ENCODE measurements around the gene MALL.
"Not testable (repeated sequence)": the region's sequence is repeated elsewhere in the genome, so short reads cannot be mapped to it uniquely, and the experiment has no call there.

Gene MALL

DNA sequence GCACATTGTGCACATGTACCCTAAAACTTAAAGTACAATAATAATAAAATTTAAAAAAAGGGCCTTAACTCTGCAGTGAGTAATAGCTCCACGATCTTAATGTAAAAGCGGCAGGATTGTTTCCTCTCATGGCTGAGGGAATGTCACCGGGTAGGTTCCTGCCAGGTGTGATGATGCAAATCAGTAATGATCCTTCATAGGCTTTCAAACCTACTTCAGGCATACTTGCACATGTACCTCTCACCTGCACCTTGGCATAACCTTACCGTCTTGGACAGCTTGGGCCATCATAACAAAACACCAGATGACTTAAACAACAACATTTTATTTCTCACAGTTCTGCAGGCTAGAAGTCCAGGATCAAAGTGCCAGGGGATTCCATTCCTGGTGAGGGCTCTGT lies 39.7 kb downstream of the MALL start:
- H3K4me2 ChIP-seq (ENCODE audit: low read length, poor library complexity, severe bottlenecking); H2AFZ ChIP-seq (ENCODE audit: low read depth, low read length); H3K9me3 ChIP-seq (ENCODE audit: control insufficient read depth, low read length); H2BK5ac ChIP-seq (ENCODE audit: low read depth, low read length, poor library complexity, severe bottlenecking); H2BK15ac ChIP-seq (ENCODE audit: low read depth, poor library complexity, severe bottlenecking); H3K4ac ChIP-seq (ENCODE audit: low read depth in 1 of 2, low read length in 2 of 2); H3K9ac ChIP-seq (ENCODE audit: low read length); H4K91ac ChIP-seq (ENCODE audit: low read length); H3K14ac ChIP-seq (ENCODE audit: low read length in 2 of 2); H2BK120ac ChIP-seq (ENCODE audit: low read depth, low read length); H4K8ac ChIP-seq (ENCODE audit: low read length); H3K4me1 ChIP-seq (ENCODE audit: control insufficient read depth, insufficient read depth, low read depth, low read length); H3K18ac ChIP-seq (ENCODE audit: low read depth in 1 of 2, low read length in 2 of 2); H3K79me1 ChIP-seq (replicated peaks; ENCODE audit: low read length, poor library complexity, severe bottlenecking); DNase-seq; H3K27ac ChIP-seq (ENCODE audit: low read length, poor library complexity, severe bottlenecking); H3K36me3 ChIP-seq (ENCODE audit: control insufficient read depth in 1 of 2, insufficient read depth in 2 of 2, low read depth in 1 of 2, low read length in 2 of 2); H2AK5ac ChIP-seq (ENCODE audit: low read length, severe bottlenecking); H2BK12ac ChIP-seq (ENCODE audit: low read length in 2 of 2); H3K4me3 ChIP-seq (ENCODE audit: insufficient read depth in 1 of 2, low read depth in 1 of 2, low read length in 2 of 2); H3K23ac ChIP-seq (ENCODE audit: low read length in 2 of 2); H3K27me3 ChIP-seq (ENCODE audit: control insufficient read depth in 1 of 2, insufficient read depth in 1 of 2, low read length in 2 of 2): not testable (repeated sequence)
- no CpG with 5 or more reads among the region's 4 CpGs for WGBS

GRCh38 chr2:110069869-110070268 lies 45.8 kb downstream of the MALL start:
- not testable (repeated sequence) for H3K9ac ChIP-seq (ENCODE audit: low read length); H3K79me1 ChIP-seq (replicated peaks; ENCODE audit: low read length, poor library complexity, severe bottlenecking); H3K4me2 ChIP-seq (ENCODE audit: low read length, poor library complexity, severe bottlenecking); DNase-seq; H3K23ac ChIP-seq (ENCODE audit: low read length in 2 of 2); H3K18ac ChIP-seq (ENCODE audit: low read depth in 1 of 2, low read length in 2 of 2); H3K27me3 ChIP-seq (ENCODE audit: control insufficient read depth in 1 of 2, insufficient read depth in 1 of 2, low read length in 2 of 2); H2BK15ac ChIP-seq (ENCODE audit: low read depth, poor library complexity, severe bottlenecking); H4K91ac ChIP-seq (ENCODE audit: low read length); H2BK5ac ChIP-seq (ENCODE audit: low read depth, low read length, poor library complexity, severe bottlenecking); H3K9me3 ChIP-seq (ENCODE audit: control insufficient read depth, low read length); H4K8ac ChIP-seq (ENCODE audit: low read length); H3K4ac ChIP-seq (ENCODE audit: low read depth in 1 of 2, low read length in 2 of 2); H3K14ac ChIP-seq (ENCODE audit: low read length in 2 of 2); H3K4me3 ChIP-seq (ENCODE audit: insufficient read depth in 1 of 2, low read depth in 1 of 2, low read length in 2 of 2); H3K27ac ChIP-seq (ENCODE audit: low read length, poor library complexity, severe bottlenecking); H2AK5ac ChIP-seq (ENCODE audit: low read length, severe bottlenecking); H3K4me1 ChIP-seq (ENCODE audit: control insufficient read depth, insufficient read depth, low read depth, low read length); H3K36me3 ChIP-seq (ENCODE audit: control insufficient read depth in 1 of 2, insufficient read depth in 2 of 2, low read depth in 1 of 2, low read length in 2 of 2); H2BK120ac ChIP-seq (ENCODE audit: low read depth, low read length); H2BK12ac ChIP-seq (ENCODE audit: low read length in 2 of 2); H2AFZ ChIP-seq (ENCODE audit: low read depth, low read length)
- no CpG with 5 or more reads among the region's 7 CpGs for WGBS

DNA sequence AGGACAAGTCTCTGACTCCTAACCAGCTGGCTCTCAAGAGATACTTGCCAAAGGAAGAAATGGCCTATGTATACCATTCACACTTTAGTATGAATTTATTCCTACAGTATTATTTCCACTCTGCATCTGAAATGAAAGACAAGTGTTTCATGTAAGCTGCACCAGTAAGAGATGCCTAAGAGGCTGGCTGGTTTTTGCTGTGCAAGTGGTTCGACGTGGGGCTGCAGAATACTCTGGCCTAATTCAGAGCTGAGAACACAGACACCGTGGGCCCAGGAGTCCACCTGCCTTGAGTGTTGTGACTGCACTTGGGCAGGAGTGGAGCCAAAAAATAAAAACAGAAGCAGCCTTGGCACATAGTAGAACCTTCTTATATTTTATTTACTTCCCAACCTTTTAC lies 47.5 kb downstream of the MALL start:
- H2BK15ac ChIP-seq (ENCODE audit: low read depth, poor library complexity, severe bottlenecking); H2BK120ac ChIP-seq (ENCODE audit: low read depth, low read length); H2BK5ac ChIP-seq (ENCODE audit: low read depth, low read length, poor library complexity, severe bottlenecking); H2AK5ac ChIP-seq (ENCODE audit: low read length, severe bottlenecking); H4K8ac ChIP-seq (ENCODE audit: low read length); H4K91ac ChIP-seq (ENCODE audit: low read length); DNase-seq; H3K9me3 ChIP-seq (ENCODE audit: control insufficient read depth, low read length); H3K14ac ChIP-seq (ENCODE audit: low read length in 2 of 2); H3K4me1 ChIP-seq (ENCODE audit: control insufficient read depth, insufficient read depth, low read depth, low read length); H3K36me3 ChIP-seq (ENCODE audit: control insufficient read depth in 1 of 2, insufficient read depth in 2 of 2, low read depth in 1 of 2, low read length in 2 of 2); H3K4me3 ChIP-seq (ENCODE audit: insufficient read depth in 1 of 2, low read depth in 1 of 2, low read length in 2 of 2); H3K4me2 ChIP-seq (ENCODE audit: low read length, poor library complexity, severe bottlenecking); H3K18ac ChIP-seq (ENCODE audit: low read depth in 1 of 2, low read length in 2 of 2); H3K23ac ChIP-seq (ENCODE audit: low read length in 2 of 2); H2AFZ ChIP-seq (ENCODE audit: low read depth, low read length); H3K9ac ChIP-seq (ENCODE audit: low read length); H3K27me3 ChIP-seq (ENCODE audit: control insufficient read depth in 1 of 2, insufficient read depth in 1 of 2, low read length in 2 of 2); H2BK12ac ChIP-seq (ENCODE audit: low read length in 2 of 2); H3K79me1 ChIP-seq (replicated peaks; ENCODE audit: low read length, poor library complexity, severe bottlenecking); H3K27ac ChIP-seq (ENCODE audit: low read length, poor library complexity, severe bottlenecking); H3K4ac ChIP-seq (ENCODE audit: low read depth in 1 of 2, low read length in 2 of 2): not testable (repeated sequence)
- 92% methylated on average over 2 of the region's 3 CpGs for WGBS

GRCh38 chr2:110062332-110062731 lies 53.3 kb downstream of the MALL start:
- H2BK5ac ChIP-seq (ENCODE audit: low read depth, low read length, poor library complexity, severe bottlenecking); H3K4me2 ChIP-seq (ENCODE audit: low read length, poor library complexity, severe bottlenecking); H3K79me1 ChIP-seq (replicated peaks; ENCODE audit: low read length, poor library complexity, severe bottlenecking); H3K9me3 ChIP-seq (ENCODE audit: control insufficient read depth, low read length); DNase-seq; H3K14ac ChIP-seq (ENCODE audit: low read length in 2 of 2); H2AK5ac ChIP-seq (ENCODE audit: low read length, severe bottlenecking); H2BK15ac ChIP-seq (ENCODE audit: low read depth, poor library complexity, severe bottlenecking); H4K91ac ChIP-seq (ENCODE audit: low read length); H4K8ac ChIP-seq (ENCODE audit: low read length); H3K18ac ChIP-seq (ENCODE audit: low read depth in 1 of 2, low read length in 2 of 2); H3K4me3 ChIP-seq (ENCODE audit: insufficient read depth in 1 of 2, low read depth in 1 of 2, low read length in 2 of 2); H2BK12ac ChIP-seq (ENCODE audit: low read length in 2 of 2); H3K27ac ChIP-seq (ENCODE audit: low read length, poor library complexity, severe bottlenecking); H2AFZ ChIP-seq (ENCODE audit: low read depth, low read length); H3K36me3 ChIP-seq (ENCODE audit: control insufficient read depth in 1 of 2, insufficient read depth in 2 of 2, low read depth in 1 of 2, low read length in 2 of 2); H3K9ac ChIP-seq (ENCODE audit: low read length); H3K23ac ChIP-seq (ENCODE audit: low read length in 2 of 2); H3K4me1 ChIP-seq (ENCODE audit: control insufficient read depth, insufficient read depth, low read depth, low read length); H3K27me3 ChIP-seq (ENCODE audit: control insufficient read depth in 1 of 2, insufficient read depth in 1 of 2, low read length in 2 of 2); H3K4ac ChIP-seq (ENCODE audit: low read depth in 1 of 2, low read length in 2 of 2); H2BK120ac ChIP-seq (ENCODE audit: low read depth, low read length): not testable (repeated sequence)
- WGBS: no CpG with 5 or more reads among the region's 3 CpGs
